Kidney tubule cell (primary cell): ENCODE data around the gene ENTHD1.
"Not testable (repeated sequence)": the region's sequence is repeated elsewhere in the genome, so short reads cannot be mapped to it uniquely, and the experiment has no call there.

ENCODE experiments used
- DNase-seq: peaks from one replicate; pipeline ENCODE4 v3.0.0-alpha.2; 2018; ENCODE audit warnings: low spot score

The ENTHD1 gene

DNA sequence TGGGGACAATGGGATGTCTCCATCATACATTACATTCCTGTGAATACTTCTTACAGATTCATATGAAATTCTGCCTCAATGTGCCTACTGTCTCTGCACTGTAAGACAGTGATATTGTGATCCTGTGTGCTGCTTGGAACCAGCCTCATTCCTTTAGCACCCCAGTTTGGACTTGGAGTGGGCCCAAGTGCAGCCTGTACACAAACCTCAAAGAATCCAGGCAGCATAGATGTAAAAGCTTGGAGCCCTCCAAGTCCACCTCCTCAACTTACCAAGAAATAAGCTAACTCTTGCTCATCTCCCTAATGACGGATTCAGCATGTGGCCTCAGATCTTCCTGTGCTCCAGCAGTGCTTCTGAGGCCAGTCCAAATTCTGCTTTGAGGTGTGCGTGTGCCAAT is 31.7 kb upstream of the ENTHD1 start:
- DNase-seq, result no peak

DNA sequence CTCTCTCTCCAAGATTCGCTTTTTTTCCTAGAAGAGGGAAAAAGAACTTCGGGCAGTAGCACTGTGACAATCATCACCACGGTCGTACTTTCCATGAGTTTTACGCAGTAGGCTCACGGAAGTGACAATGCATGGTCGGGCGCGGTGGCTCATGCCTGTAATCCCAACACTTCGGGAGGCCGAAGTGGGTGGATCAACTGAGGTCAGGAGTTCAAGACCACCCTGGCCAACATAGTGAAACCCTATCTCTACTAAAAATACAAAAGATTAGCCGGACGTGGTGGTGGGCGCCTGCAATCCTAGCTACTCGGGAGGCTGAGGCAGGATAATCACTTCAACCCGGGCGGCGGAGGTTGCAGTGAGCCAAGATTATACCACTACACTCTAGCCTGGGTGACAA is 30.7 kb upstream of the ENTHD1 start:
- no peak for DNase-seq

- no peak for DNase-seq
Observed at GRCh38 chr22:39923696-39924095, 30.1 kb upstream of the ENTHD1 start.

DNA sequence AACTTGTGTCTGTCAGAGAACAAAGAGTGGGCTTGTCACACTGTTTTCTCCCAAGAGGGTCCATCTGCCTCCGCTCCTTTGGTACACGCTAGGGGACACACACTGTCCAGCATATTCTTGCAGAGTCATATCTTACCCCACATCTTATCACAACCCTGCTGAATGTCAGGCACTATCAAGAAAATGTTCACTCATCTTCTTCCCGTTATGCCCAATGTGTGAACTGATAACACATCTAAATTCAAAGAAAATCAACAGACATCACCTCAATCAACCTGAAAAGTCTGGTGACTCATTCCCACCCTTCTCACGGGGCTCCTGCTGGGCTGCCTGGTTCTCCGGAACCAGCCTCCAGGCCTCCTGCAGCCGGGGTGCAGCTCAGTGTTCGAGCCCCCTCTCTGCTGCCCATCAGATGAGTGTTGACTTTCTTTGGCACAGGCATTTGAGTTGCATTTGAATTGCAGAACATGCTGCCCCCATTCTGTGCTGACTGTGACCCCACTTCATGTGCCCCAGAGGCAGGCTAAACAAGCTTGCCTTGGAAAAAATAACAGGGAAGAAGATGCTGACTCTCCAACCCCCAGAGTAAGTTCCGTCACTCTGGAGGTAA is 26.7 kb upstream of the ENTHD1 start:
- DNase-seq, result no peak

DNA sequence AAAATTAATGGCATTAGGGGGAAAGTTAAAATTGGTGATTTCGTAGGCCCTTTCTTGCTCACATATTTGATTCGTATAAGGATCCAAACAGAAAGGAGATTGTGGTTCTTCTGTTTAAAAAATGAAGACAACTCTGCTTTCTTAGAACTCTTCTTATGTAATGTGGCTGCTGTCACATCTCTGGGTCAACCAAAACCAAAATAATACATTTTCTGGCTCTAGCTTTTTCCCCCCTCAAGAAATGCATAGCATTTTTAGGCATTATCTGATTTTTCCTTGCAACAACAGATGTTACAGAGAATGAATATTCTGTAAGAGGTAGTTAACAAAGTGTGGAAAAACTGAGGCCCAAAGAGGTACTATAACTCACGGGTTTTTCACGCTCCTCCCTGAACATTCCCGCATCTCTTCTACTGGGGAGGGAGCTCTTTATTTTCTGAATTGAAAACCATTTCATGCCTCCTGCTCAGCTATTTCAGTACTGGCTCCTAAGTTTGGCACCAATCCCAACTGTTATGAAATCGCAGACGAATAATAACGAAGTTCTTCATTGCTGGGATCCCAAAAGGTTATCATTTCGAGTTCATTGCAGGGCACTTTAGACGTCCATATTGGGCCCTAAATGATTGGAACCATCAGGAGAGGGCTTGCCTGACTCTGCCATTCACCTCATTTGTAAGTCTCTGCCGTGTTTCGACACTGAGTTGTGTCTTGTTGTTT is 24.4 kb upstream of the ENTHD1 start:
- DNase-seq, result no peak

- DNase-seq, result no peak
Observed at GRCh38 chr22:39917197-39917643, 23.7 kb upstream of the ENTHD1 start.

- DNase-seq, result no peak
Observed at GRCh38 chr22:39916496-39916895, 22.9 kb upstream of the ENTHD1 start.

DNA sequence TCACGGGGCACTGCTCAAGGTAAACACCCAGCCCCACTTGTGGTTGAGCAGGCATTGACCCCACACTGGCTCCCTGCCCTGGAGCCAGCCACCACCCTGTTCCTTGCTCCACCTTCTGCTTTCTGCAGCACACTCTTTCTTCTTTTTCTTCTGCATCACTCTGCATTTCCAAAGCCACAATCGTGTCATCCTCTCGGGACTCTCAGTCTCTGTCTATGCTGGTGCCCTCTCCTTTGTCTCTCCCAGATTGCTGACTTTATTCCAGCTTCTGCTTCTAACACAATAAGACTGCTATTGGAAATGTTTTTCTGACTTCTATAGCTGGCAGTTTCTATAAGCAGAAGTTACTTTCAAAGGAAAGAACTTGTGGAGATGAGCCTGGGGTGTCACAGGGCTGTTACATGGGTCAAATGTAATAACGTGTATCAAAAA is 21.8 kb upstream of the ENTHD1 start:
- no peak for DNase-seq

GRCh38 chr22:39914584-39914983 is 21.0 kb upstream of the ENTHD1 start:
- DNase-seq, result no peak

DNA sequence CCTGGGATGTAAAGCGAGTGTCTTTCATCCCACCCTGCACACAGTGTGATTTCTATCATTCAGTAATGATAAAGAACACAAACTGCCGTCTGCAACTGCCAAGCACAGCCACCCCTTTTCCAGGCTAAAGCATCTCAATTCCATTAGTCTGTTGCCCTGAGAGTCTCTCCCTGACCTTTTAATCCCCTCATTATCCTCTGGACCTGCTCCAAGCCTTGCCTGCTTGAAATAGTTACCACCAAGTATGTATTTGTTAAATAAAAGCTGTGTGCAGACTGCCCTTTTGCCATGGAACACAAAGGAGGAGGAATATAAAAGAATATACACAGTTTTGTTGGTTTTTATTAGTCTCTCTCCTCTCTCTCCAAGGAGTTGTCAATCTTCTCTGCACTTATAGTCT is 20.3 kb upstream of the ENTHD1 start:
- no peak for DNase-seq

- DNase-seq, result no peak
Observed at GRCh38 chr22:39913321-39913720, 19.8 kb upstream of the ENTHD1 start.

DNA sequence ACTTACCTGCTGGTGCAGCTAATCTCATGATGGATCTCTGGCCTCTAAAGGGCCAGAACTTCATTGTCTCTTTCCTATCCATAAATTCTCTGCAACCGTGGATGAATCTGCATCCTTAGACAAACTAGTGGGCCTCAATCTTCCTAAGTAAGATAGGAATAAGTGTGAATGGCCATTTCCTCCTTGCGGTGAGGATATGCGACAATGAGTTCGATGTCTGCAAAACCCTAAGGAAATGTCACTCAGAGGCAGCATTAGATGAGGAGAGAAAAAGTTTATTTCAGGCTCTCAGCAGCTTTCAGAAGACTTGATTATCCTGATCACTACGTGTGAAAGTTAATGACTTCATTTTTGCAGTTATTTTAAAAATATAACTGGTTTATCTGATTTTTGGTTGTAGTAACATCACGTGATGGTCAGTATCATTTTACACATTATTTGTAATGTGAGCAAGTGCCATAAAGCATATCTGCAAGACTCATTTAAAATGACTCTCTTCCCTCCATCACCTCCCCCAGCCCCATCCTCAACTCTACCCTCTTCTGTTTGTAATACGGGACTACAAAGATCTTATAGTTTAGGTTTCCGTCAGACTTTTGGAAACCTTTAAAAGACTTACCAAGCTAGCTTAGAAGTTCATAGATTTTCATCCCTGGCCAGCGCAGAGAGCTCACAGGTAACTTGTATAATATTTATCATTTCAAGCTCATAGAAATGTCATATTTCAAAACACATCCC is 17.5 kb upstream of the ENTHD1 start:
- no peak for DNase-seq

GRCh38 chr22:39908737-39909136 is 15.2 kb upstream of the ENTHD1 start:
- DNase-seq, result peak; percentile 55

DNA sequence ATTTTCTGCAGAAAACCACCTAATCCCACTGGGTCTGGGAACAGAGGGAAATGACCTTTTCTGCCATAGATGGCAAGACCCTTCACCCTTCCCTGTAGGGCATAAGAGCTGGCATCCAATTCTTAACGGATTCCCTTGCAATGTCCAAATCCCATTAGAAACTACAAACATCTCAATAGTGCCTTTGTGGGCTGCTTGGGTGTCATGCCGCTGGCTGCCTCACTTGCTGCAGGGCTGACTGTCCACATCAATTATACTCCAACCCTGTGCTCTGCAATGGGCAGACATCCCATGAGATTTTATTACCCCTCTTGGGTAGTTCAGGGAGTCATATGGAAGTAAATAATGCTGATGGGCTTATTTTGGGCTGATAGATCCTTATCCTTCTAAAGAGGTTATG is 14.6 kb upstream of the ENTHD1 start:
- no peak for DNase-seq

DNA sequence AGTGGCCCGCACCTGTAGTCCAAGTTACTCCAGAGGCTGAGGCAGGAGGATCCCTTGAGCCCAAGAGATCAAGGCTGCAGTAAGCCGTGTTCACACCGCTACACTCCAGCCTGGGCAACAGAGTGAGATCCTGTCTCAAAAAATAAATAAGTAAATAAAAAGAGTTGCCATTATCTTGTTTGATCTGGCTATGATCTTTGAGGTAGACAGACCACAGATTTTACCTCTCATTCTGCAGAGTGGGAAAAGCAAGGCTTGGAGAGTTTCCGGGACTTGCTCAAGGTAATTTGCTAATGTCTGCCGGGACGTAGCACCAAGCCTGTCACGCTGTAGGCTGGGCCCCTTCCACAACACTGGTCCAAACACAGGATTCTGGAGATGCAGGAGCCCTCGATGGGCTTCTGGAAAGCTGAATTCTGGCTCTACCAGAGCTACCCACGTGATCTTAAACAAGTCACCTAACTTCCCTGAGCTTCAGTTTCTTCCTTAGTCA is 14.1 kb upstream of the ENTHD1 start:
- DNase-seq, result no peak

- DNase-seq, result no peak
Observed at GRCh38 chr22:39907047-39907446, 13.5 kb upstream of the ENTHD1 start.

GRCh38 chr22:39906207-39906606 is 12.6 kb upstream of the ENTHD1 start:
- DNase-seq, result no peak

GRCh38 chr22:39905687-39906086 is 12.1 kb upstream of the ENTHD1 start:
- DNase-seq, result no peak

- DNase-seq, result no peak
Observed at GRCh38 chr22:39904862-39905261, 11.3 kb upstream of the ENTHD1 start.

DNA sequence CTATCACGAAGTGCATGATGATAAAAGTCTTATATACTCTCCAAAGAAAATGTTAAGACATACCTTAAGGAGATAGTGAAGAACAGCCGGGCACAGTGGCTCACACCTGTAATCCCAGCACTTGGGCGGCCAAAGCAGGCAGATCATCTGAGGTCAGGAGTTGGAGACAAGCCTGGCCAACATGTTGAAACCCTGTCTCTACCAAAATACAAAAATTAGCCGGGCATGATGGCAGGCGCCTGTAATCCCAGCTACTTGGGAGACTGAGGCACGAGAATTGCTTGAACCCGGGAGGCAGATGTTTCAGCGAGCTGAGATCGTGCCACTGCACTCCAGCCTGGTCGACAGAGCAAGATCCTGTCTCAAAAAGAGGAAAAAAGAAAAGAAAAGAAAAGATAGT is 10.5 kb upstream of the ENTHD1 start:
- DNase-seq, result not testable (repeated sequence)

DNA sequence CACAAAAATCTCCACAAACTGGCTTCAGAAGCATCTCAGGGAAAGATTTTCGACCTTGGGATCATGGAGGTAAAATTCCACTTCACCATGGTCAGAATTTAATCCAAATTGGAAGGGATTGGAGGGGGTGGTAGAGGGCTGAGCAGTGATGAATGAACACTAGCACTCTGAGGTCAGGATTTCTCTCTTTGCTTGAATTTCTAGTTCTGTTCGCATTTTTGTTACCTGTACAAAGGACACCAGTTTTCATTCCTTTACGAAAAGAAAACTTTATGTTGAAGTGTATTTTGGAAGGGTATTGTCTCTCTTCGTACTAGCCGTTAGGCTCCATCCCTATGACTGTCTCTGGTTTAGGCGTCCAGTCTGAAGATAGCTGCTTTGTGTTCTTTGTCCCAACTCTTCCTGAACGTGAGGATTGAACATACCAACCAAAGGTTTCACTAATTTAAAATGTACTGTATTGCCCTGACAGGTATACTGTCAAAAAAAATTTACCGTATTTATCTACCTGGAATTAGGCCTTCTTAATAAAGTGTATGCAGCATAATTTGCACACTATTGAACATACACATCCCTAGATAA is 8.1 kb upstream of the ENTHD1 start:
- no peak for DNase-seq
